ENCODE data around the gene PGM1.

PGM1 gene

GRCh38 chr1:63662056-63662836 is 69.0 kb downstream of the PGM1 start:
- Histone ChIP-seq H3K36me3 (ENCODE audit: control insufficient read depth in 2 of 2, insufficient read depth in 2 of 2, low read length in 2 of 2) (peaks cover 15 to 16% of the 10 kb centered on the region in 2 donors), H3K9me3 (ENCODE audit: control insufficient read depth in 2 of 2, low read length in 2 of 2) (peaks cover 0 to 2% of the 10 kb centered on the region in 2 donors), H3K4me3 (ENCODE audit: low read length in 2 of 2) (no peak overlapping the region), H3K9ac (ENCODE audit: low read depth in 1 of 2, low read length in 2 of 2) (no peak overlapping the region), H3K4me1 (ENCODE audit: control insufficient read depth in 2 of 2, insufficient read depth in 2 of 2, low read length in 2 of 2) (no peaks in the 10 kb centered on the region), H3K27me3 (ENCODE audit: control insufficient read depth in 2 of 2, insufficient read depth in 2 of 2, low read length in 2 of 2) (no peaks in the 10 kb centered on the region), H3K27ac (ENCODE audit: low read depth in 2 of 2, low read length in 2 of 2) (no peak overlapping the region)

GRCh38 chr1:63662841-63663240 is 69.6 kb downstream of the PGM1 start:
- Histone ChIP-seq H3K27me3 (ENCODE audit: control insufficient read depth in 2 of 2, insufficient read depth in 2 of 2, low read length in 2 of 2) (no peaks in the 10 kb centered on the region), H3K9me3 (ENCODE audit: control insufficient read depth in 2 of 2, low read length in 2 of 2) (peaks cover 0 to 2% of the 10 kb centered on the region in 2 donors), H3K36me3 (ENCODE audit: control insufficient read depth in 2 of 2, insufficient read depth in 2 of 2, low read length in 2 of 2) (peaks cover 10 to 16% of the 10 kb centered on the region in 2 donors)

GRCh38 chr1:63663301-63663700 is 70.1 kb downstream of the PGM1 start:
- peaks cover 0 to 2% of the 10 kb centered on the region in 2 donors for H3K9me3 ChIP-seq (ENCODE audit: control insufficient read depth in 2 of 2, low read length in 2 of 2)
- no peak overlapping the region for H3K27ac ChIP-seq (ENCODE audit: low read depth in 2 of 2, low read length in 2 of 2)
- no peak overlapping the region for H3K9ac ChIP-seq (ENCODE audit: low read depth in 1 of 2, low read length in 2 of 2)
- no peaks in the 10 kb centered on the region for H3K27me3 ChIP-seq (ENCODE audit: control insufficient read depth in 2 of 2, insufficient read depth in 2 of 2, low read length in 2 of 2)
- no peak overlapping the region for H3K4me3 ChIP-seq (ENCODE audit: low read length in 2 of 2)
- H3K36me3 ChIP-seq (ENCODE audit: control insufficient read depth in 2 of 2, insufficient read depth in 2 of 2, low read length in 2 of 2), result peaks cover 9 to 16% of the 10 kb centered on the region in 2 donors
- no peaks in the 10 kb centered on the region for H3K4me1 ChIP-seq (ENCODE audit: control insufficient read depth in 2 of 2, insufficient read depth in 2 of 2, low read length in 2 of 2)

More at GRCh38 chr1:63662841-63663240, 69.6 kb downstream of the PGM1 start:
- no peaks in the 10 kb centered on the region for H3K4me1 ChIP-seq (ENCODE audit: control insufficient read depth in 2 of 2, insufficient read depth in 2 of 2, low read length in 2 of 2)
- H3K9ac ChIP-seq (ENCODE audit: low read depth in 1 of 2, low read length in 2 of 2), result no peak overlapping the region
- no peak overlapping the region for H3K4me3 ChIP-seq (ENCODE audit: low read length in 2 of 2)
- no peak overlapping the region for H3K27ac ChIP-seq (ENCODE audit: low read depth in 2 of 2, low read length in 2 of 2)

- H3K27me3 ChIP-seq (ENCODE audit: control insufficient read depth in 2 of 2, insufficient read depth in 2 of 2, low read length in 2 of 2), result no peaks in the 10 kb centered on the region
- H3K9me3 ChIP-seq (ENCODE audit: control insufficient read depth in 2 of 2, low read length in 2 of 2), result peaks cover 0 to 2% of the 10 kb centered on the region in 2 donors
- no peak overlapping the region for H3K9ac ChIP-seq (ENCODE audit: low read depth in 1 of 2, low read length in 2 of 2)
- H3K36me3 ChIP-seq (ENCODE audit: control insufficient read depth in 2 of 2, insufficient read depth in 2 of 2, low read length in 2 of 2), result peaks cover 9 to 16% of the 10 kb centered on the region in 2 donors
- H3K27ac ChIP-seq (ENCODE audit: low read depth in 2 of 2, low read length in 2 of 2), result no peak overlapping the region
- no peak overlapping the region for H3K4me3 ChIP-seq (ENCODE audit: low read length in 2 of 2)
- H3K4me1 ChIP-seq (ENCODE audit: control insufficient read depth in 2 of 2, insufficient read depth in 2 of 2, low read length in 2 of 2), result no peaks in the 10 kb centered on the region
Observed at GRCh38 chr1:63663873-63664272, 70.7 kb downstream of the PGM1 start.

GRCh38 chr1:63664742-63665141 is 71.5 kb downstream of the PGM1 start:
- no peaks in the 10 kb centered on the region for H3K4me1 ChIP-seq (ENCODE audit: control insufficient read depth in 2 of 2, insufficient read depth in 2 of 2, low read length in 2 of 2)
- H3K9ac ChIP-seq (ENCODE audit: low read depth in 1 of 2, low read length in 2 of 2), result no peak overlapping the region
- H3K27ac ChIP-seq (ENCODE audit: low read depth in 2 of 2, low read length in 2 of 2), result no peak overlapping the region
- H3K36me3 ChIP-seq (ENCODE audit: control insufficient read depth in 2 of 2, insufficient read depth in 2 of 2, low read length in 2 of 2), result peaks cover 2 to 8% of the 10 kb centered on the region in 2 donors
- H3K4me3 ChIP-seq (ENCODE audit: low read length in 2 of 2), result no peak overlapping the region
- H3K9me3 ChIP-seq (ENCODE audit: control insufficient read depth in 2 of 2, low read length in 2 of 2), result peaks cover 0 to 2% of the 10 kb centered on the region in 2 donors
- no peaks in the 10 kb centered on the region for H3K27me3 ChIP-seq (ENCODE audit: control insufficient read depth in 2 of 2, insufficient read depth in 2 of 2, low read length in 2 of 2)

GRCh38 chr1:63665410-63665809 is 72.2 kb downstream of the PGM1 start:
- peaks cover 0 to 7% of the 10 kb centered on the region in 2 donors for H3K36me3 ChIP-seq (ENCODE audit: control insufficient read depth in 2 of 2, insufficient read depth in 2 of 2, low read length in 2 of 2)
- no peak overlapping the region for H3K27ac ChIP-seq (ENCODE audit: low read depth in 2 of 2, low read length in 2 of 2)
- no peaks in the 10 kb centered on the region for H3K27me3 ChIP-seq (ENCODE audit: control insufficient read depth in 2 of 2, insufficient read depth in 2 of 2, low read length in 2 of 2)
- no peak overlapping the region for H3K9ac ChIP-seq (ENCODE audit: low read depth in 1 of 2, low read length in 2 of 2)
- no peaks in the 10 kb centered on the region for H3K4me1 ChIP-seq (ENCODE audit: control insufficient read depth in 2 of 2, insufficient read depth in 2 of 2, low read length in 2 of 2)
- H3K4me3 ChIP-seq (ENCODE audit: low read length in 2 of 2), result no peak overlapping the region
- H3K9me3 ChIP-seq (ENCODE audit: control insufficient read depth in 2 of 2, low read length in 2 of 2), result peaks cover 0 to 2% of the 10 kb centered on the region in 2 donors

- Histone ChIP-seq H3K4me3 (ENCODE audit: low read length in 2 of 2) (no peak overlapping the region), H3K27me3 (ENCODE audit: control insufficient read depth in 2 of 2, insufficient read depth in 2 of 2, low read length in 2 of 2) (no peaks in the 10 kb centered on the region), H3K9me3 (ENCODE audit: control insufficient read depth in 2 of 2, low read length in 2 of 2) (peaks cover 0 to 2% of the 10 kb centered on the region in 2 donors), H3K4me1 (ENCODE audit: control insufficient read depth in 2 of 2, insufficient read depth in 2 of 2, low read length in 2 of 2) (no peaks in the 10 kb centered on the region), H3K36me3 (ENCODE audit: control insufficient read depth in 2 of 2, insufficient read depth in 2 of 2, low read length in 2 of 2) (peaks cover 0 to 7% of the 10 kb centered on the region in 2 donors), H3K9ac (ENCODE audit: low read depth in 1 of 2, low read length in 2 of 2) (no peak overlapping the region), H3K27ac (ENCODE audit: low read depth in 2 of 2, low read length in 2 of 2) (no peak overlapping the region)
Observed at GRCh38 chr1:63665824-63666223, 72.6 kb downstream of the PGM1 start.

GRCh38 chr1:63668298-63668697 is 75.1 kb downstream of the PGM1 start:
- Histone ChIP-seq H3K4me1 (ENCODE audit: control insufficient read depth in 2 of 2, insufficient read depth in 2 of 2, low read length in 2 of 2) (no peaks in the 10 kb centered on the region), H3K4me3 (ENCODE audit: low read length in 2 of 2) (no peak overlapping the region), H3K36me3 (ENCODE audit: control insufficient read depth in 2 of 2, insufficient read depth in 2 of 2, low read length in 2 of 2) (no peaks in the 10 kb centered on the region), H3K9ac (ENCODE audit: low read depth in 1 of 2, low read length in 2 of 2) (no peak overlapping the region), H3K27ac (ENCODE audit: low read depth in 2 of 2, low read length in 2 of 2) (no peak overlapping the region), H3K27me3 (ENCODE audit: control insufficient read depth in 2 of 2, insufficient read depth in 2 of 2, low read length in 2 of 2) (no peaks in the 10 kb centered on the region), H3K9me3 (ENCODE audit: control insufficient read depth in 2 of 2, low read length in 2 of 2) (peaks cover 0 to 2% of the 10 kb centered on the region in 2 donors)

GRCh38 chr1:63669151-63669961 is 76.1 kb downstream of the PGM1 start:
- no peaks in the 10 kb centered on the region for H3K4me1 ChIP-seq (ENCODE audit: control insufficient read depth in 2 of 2, insufficient read depth in 2 of 2, low read length in 2 of 2)
- H3K27me3 ChIP-seq (ENCODE audit: control insufficient read depth in 2 of 2, insufficient read depth in 2 of 2, low read length in 2 of 2), result no peaks in the 10 kb centered on the region
- H3K9me3 ChIP-seq (ENCODE audit: control insufficient read depth in 2 of 2, low read length in 2 of 2), result peaks cover 0 to 2% of the 10 kb centered on the region in 2 donors
- H3K9ac ChIP-seq (ENCODE audit: low read depth in 1 of 2, low read length in 2 of 2), result no peak overlapping the region
- H3K27ac ChIP-seq (ENCODE audit: low read depth in 2 of 2, low read length in 2 of 2), result no peak overlapping the region
- no peak overlapping the region for H3K4me3 ChIP-seq (ENCODE audit: low read length in 2 of 2)
- H3K36me3 ChIP-seq (ENCODE audit: control insufficient read depth in 2 of 2, insufficient read depth in 2 of 2, low read length in 2 of 2), result no peaks in the 10 kb centered on the region

GRCh38 chr1:63670164-63670563 is 77.0 kb downstream of the PGM1 start:
- Histone ChIP-seq H3K9me3 (ENCODE audit: control insufficient read depth in 2 of 2, low read length in 2 of 2) (peaks cover 0 to 2% of the 10 kb centered on the region in 2 donors), H3K4me3 (ENCODE audit: low read length in 2 of 2) (no peak overlapping the region)

More at GRCh38 chr1:63670164-63670563, 77.0 kb downstream of the PGM1 start:
- Histone ChIP-seq H3K27ac (ENCODE audit: low read depth in 2 of 2, low read length in 2 of 2) (no peak overlapping the region), H3K4me1 (ENCODE audit: control insufficient read depth in 2 of 2, insufficient read depth in 2 of 2, low read length in 2 of 2) (no peaks in the 10 kb centered on the region), H3K9ac (ENCODE audit: low read depth in 1 of 2, low read length in 2 of 2) (no peak overlapping the region), H3K27me3 (ENCODE audit: control insufficient read depth in 2 of 2, insufficient read depth in 2 of 2, low read length in 2 of 2) (no peaks in the 10 kb centered on the region), H3K36me3 (ENCODE audit: control insufficient read depth in 2 of 2, insufficient read depth in 2 of 2, low read length in 2 of 2) (no peaks in the 10 kb centered on the region)

All from mucosa of rectum (tissue), 2 donors.